Measurements from ENCODE around the gene VAPB. TPM values are rescaled to one million over a fixed set of nuclear protein-coding genes. Genes with fewer than 3 reads are reported as not detected.
A peak's percentile ranks its signal among the peaks of the same experiment; 100 is the strongest.

Gene VAPB
- total RNA-seq, 1 experiment from 2014 or later: 65.1 TPM

GRCh38 chr20:58480551-58481336, 91.7 kb downstream of the VAPB start:
- H3K27me3 Mint-ChIP-seq (ENCODE audit: low read depth): peaks cover 12% of the 10 kb centered on the region

More at GRCh38 chr20:58480551-58481336, 91.7 kb downstream of the VAPB start:
- Histone ChIP-seq H3K27me3 (ENCODE audit: insufficient read depth, low read length) (no peaks in the 10 kb centered on the region), H3K4me1 (ENCODE audit: insufficient read depth, low read length) (no peaks in the 10 kb centered on the region), H2BK12ac (ENCODE audit: insufficient read length, low read depth, low read length) (no peak overlapping the region), H3K79me2 (ENCODE audit: insufficient read depth, low read length) (no peaks in the 10 kb centered on the region), H3K18ac (ENCODE audit: insufficient read length, low read depth, low read length) (no peak overlapping the region), H4K91ac (ENCODE audit: insufficient read length, low read depth, low read length) (no peak overlapping the region), H2BK120ac (ENCODE audit: low read depth, low read length, poor library complexity, severe bottlenecking) (no peak overlapping the region), H3K56ac (ENCODE audit: insufficient read length, low read depth, low read length) (no peak overlapping the region), H3K14ac (ENCODE audit: insufficient read depth, low read length) (no peak overlapping the region), H3K23me2 (ENCODE audit: insufficient read length, low read depth, low read length, poor library complexity, severe bottlenecking) (no peaks in the 10 kb centered on the region), H3K4me2 (ENCODE audit: insufficient read depth, insufficient read length, low read length) (no peak overlapping the region), H3T11ph (ENCODE audit: low read length) (no peak overlapping the region), H2BK20ac (ENCODE audit: low read depth, low read length, poor library complexity, severe bottlenecking) (no peak overlapping the region), H2AK5ac (ENCODE audit: insufficient read length, low read length) (no peak overlapping the region), H3K23ac (ENCODE audit: insufficient read length, low read depth, low read length) (no peak overlapping the region), H3K9ac (ENCODE audit: extremely low read depth, insufficient read length, low read length) (no peak overlapping the region), H2BK15ac (ENCODE audit: low read depth, low read length) (no peak overlapping the region), H4K20me1 (ENCODE audit: control insufficient read depth, insufficient read depth, insufficient read length) (no peaks in the 10 kb centered on the region), H3K9me3 (ENCODE audit: control insufficient read depth, low read depth, low read length) (peaks cover 6% of the 10 kb centered on the region), H3K27ac (ENCODE audit: insufficient read length, low read depth, low read length) (no peak overlapping the region), H3K79me1 (ENCODE audit: insufficient read depth, low read depth, low read length, poor library complexity, severe bottlenecking) (no peaks in the 10 kb centered on the region), H4K5ac (ENCODE audit: insufficient read length, low read depth, low read length) (no peak overlapping the region), H2AFZ (ENCODE audit: low read length) (no peak overlapping the region), H3K4ac (ENCODE audit: low read depth, low read length) (no peak overlapping the region), H4K8ac (replicated peaks; ENCODE audit: insufficient read length, low read depth, low read length) (no peak overlapping the region), H2BK5ac (ENCODE audit: insufficient read length, low read length) (no peak overlapping the region)
- H3K27ac Mint-ChIP-seq: peak overlapping the region in 1 of 3 experiments; percentile 16; a peak in 1 of 7 replicates
- H3K9me3 Mint-ChIP-seq: peaks cover 32 to 35% of the 10 kb centered on the region in 2 experiments
- no peak overlapping the region for H3K4me3 Mint-ChIP-seq
- TF ChIP-seq, protein P1, sequence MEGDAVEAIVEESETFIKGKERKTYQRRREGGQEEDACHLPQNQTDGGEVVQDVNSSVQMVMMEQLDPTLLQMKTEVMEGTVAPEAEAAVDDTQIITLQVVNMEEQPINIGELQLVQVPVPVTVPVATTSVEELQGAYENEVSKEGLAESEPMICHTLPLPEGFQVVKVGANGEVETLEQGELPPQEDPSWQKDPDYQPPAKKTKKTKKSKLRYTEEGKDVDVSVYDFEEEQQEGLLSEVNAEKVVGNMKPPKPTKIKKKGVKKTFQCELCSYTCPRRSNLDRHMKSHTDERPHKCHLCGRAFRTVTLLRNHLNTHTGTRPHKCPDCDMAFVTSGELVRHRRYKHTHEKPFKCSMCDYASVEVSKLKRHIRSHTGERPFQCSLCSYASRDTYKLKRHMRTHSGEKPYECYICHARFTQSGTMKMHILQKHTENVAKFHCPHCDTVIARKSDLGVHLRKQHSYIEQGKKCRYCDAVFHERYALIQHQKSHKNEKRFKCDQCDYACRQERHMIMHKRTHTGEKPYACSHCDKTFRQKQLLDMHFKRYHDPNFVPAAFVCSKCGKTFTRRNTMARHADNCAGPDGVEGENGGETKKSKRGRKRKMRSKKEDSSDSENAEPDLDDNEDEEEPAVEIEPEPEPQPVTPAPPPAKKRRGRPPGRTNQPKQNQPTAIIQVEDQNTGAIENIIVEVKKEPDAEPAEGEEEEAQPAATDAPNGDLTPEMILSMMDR (conservative IDR thresholded peaks at IDR 0.05): no peak
- whole genome bisulfite sequencing (ENCODE audit: extremely low coverage, insufficient read length, low lambda C conversion rate): no CpG with 5 or more reads among the region's 16 CpGs
- DNase-seq: peak; percentile 5
- H3K36me3 Mint-ChIP-seq (ENCODE audit: insufficient read depth in 1 of 3, low read depth in 3 of 3): peaks cover 8 to 28% (median 18%) of the 10 kb centered on the region in 3 experiments
- peaks cover 6 to 8% of the 10 kb centered on the region in 2 experiments for H3K4me1 Mint-ChIP-seq
